ENCODE data around the gene CHST9. TPM values are rescaled to one million over a fixed set of nuclear protein-coding genes. Genes with fewer than 3 reads are reported as not detected.

CHST9 gene
- total RNA-seq, 2 donors from 2014 or later: 0.90 to 1.3 TPM

DNA sequence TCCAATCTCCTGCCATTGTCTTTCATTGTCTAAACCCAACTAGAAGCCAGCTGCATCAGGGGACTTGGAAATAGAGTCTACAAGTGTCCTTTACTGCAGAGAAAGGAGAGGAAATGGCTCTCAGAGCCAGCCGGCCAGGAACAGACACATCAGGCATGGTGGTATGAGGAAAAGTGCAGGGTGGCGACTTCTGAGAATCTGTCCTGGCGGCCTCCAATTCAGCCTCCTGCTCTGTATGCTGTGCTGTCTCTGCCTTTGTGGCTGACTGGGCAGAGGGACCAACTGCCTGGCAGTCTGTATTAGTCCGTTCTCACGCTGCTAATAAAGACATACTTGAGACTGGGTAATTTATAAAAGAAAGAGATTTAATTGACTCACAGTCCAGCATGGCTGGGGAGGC lies 282.8 kb downstream of the CHST9 start:
- Histone ChIP-seq H3K4me1 (no peaks in the 10 kb centered on the region), H3K27ac (no peak overlapping the region), H3K9me3 (no peaks in the 10 kb centered on the region), H3K27me3 (no peaks in the 10 kb centered on the region), H3K4me3 (no peak overlapping the region), H3K36me3 (no peaks in the 10 kb centered on the region)
- no peak for TF ChIP-seq CTCF (IDR thresholded peaks at IDR 0.05)
- DNase-seq (ENCODE audit: low spot score): no peak

- no peak for TF ChIP-seq CTCF (IDR thresholded peaks at IDR 0.05)
- no peak for DNase-seq (ENCODE audit: low spot score)
- Histone ChIP-seq H3K27ac (no peak overlapping the region), H3K27me3 (no peaks in the 10 kb centered on the region), H3K36me3 (no peaks in the 10 kb centered on the region), H3K4me1 (no peaks in the 10 kb centered on the region), H3K9me3 (no peaks in the 10 kb centered on the region), H3K4me3 (no peak overlapping the region)
Observed at GRCh38 chr18:26901020-26901419, 284.1 kb downstream of the CHST9 start.

DNA sequence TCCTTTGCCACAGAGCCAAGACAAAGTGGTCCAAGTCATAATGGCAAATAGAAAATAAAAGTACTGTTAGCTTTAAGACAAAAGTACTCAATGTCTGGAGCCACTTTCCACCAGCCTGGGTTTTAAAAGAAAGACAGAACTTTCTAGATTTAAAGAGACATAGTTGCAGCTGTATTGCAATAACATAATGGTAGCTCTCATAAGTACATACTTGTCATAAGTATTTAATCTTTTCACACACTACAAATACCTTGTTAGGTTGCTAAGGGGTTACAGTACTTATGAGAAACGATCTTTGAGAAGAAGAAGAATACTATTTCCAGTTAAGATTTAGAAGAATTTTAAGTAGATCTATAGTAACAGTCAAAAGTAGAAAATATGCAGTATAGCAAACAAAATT lies 290.7 kb downstream of the CHST9 start:
- Histone ChIP-seq H3K4me1 (no peaks in the 10 kb centered on the region), H3K27ac (no peak overlapping the region), H3K27me3 (no peaks in the 10 kb centered on the region), H3K36me3 (no peaks in the 10 kb centered on the region), H3K4me3 (no peak overlapping the region), H3K9me3 (no peaks in the 10 kb centered on the region)
- TF ChIP-seq CTCF (IDR thresholded peaks at IDR 0.05): no peak
- DNase-seq (ENCODE audit: low spot score): no peak

GRCh38 chr18:26893996-26894395 lies 291.1 kb downstream of the CHST9 start:
- H3K9me3 ChIP-seq: no peaks in the 10 kb centered on the region
- no peak overlapping the region for H3K27ac ChIP-seq
- H3K36me3 ChIP-seq: no peaks in the 10 kb centered on the region
- no peak overlapping the region for H3K4me3 ChIP-seq
- DNase-seq (ENCODE audit: low spot score): no peak
- no peaks in the 10 kb centered on the region for H3K4me1 ChIP-seq
- no peaks in the 10 kb centered on the region for H3K27me3 ChIP-seq
- no peak for TF ChIP-seq CTCF (IDR thresholded peaks at IDR 0.05)

DNA sequence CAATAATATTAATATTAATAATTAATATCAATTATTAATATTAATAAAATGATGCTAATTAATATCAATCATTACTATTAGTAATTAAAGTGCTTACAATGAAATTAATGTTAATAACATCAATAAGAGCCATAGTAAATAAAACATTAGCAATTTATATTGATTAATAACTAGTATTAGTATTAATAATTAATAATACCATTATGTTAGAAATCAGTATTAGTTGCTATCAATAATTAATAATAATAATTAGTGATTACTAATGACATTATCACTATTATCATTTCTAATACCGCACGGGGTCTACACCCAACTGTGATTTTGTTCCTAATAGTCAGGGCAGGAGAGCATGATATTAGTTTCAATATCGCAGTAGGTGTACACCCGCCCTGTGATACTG lies 296.8 kb downstream of the CHST9 start:
- Histone ChIP-seq H3K4me1 (no peaks in the 10 kb centered on the region), H3K27me3 (no peaks in the 10 kb centered on the region), H3K4me3 (no peak overlapping the region), H3K9me3 (no peaks in the 10 kb centered on the region), H3K36me3 (no peaks in the 10 kb centered on the region), H3K27ac (no peak overlapping the region)
- no peak for DNase-seq (ENCODE audit: low spot score)
- TF ChIP-seq CTCF (IDR thresholded peaks at IDR 0.05): no peak

- no peak for TF ChIP-seq CTCF (IDR thresholded peaks at IDR 0.05)
- H3K27ac ChIP-seq: no peak overlapping the region
- peaks cover 0 to 2% of the 10 kb centered on the region in 2 donors for H3K27me3 ChIP-seq
- H3K4me1 ChIP-seq: no peaks in the 10 kb centered on the region
- no peaks in the 10 kb centered on the region for H3K9me3 ChIP-seq
- H3K36me3 ChIP-seq: no peaks in the 10 kb centered on the region
- DNase-seq (ENCODE audit: low spot score): no peak
- no peak overlapping the region for H3K4me3 ChIP-seq
Observed at GRCh38 chr18:26875040-26875654, 310.0 kb downstream of the CHST9 start.

All from right atrium auricular region (tissue), 2 donors.